ENCODE measurements around the gene SLC16A14. TPM values are rescaled to one million over a fixed set of nuclear protein-coding genes. Genes with fewer than 3 reads are reported as not detected.
A peak's percentile ranks its signal among the peaks of the same experiment; 100 is the strongest.

SLC16A14 gene
- total RNA-seq, 1 donor from 2014 or later = 18.9 TPM

- Mint-ChIP-seq H3K27me3 (ENCODE audit: unreplicated experiment) (no peaks in the 10 kb centered on the region), H3K4me3 (ENCODE audit: unreplicated experiment) (no peak overlapping the region), H3K9me3 (ENCODE audit: unreplicated experiment) (no peaks in the 10 kb centered on the region), H3K27ac (ENCODE audit: unreplicated experiment) (peak overlapping the region; percentile 35), H3K4me1 (ENCODE audit: unreplicated experiment) (peaks cover 32% of the 10 kb centered on the region), H3K36me3 (ENCODE audit: unreplicated experiment) (no peaks in the 10 kb centered on the region)
- peak; percentile 89 for TF ChIP-seq CTCF (IDR thresholded peaks at IDR 0.05)
- peak; percentile 93 for DNase-seq (ENCODE audit: extremely low spot score, unreplicated experiment)
These were observed 60.6 kb downstream of the SLC16A14 start for GRCh38 chr2:230007931-230008707.

GRCh38 chr2:230000118-230000841, 68.4 kb downstream of the SLC16A14 start:
- H3K4me3 Mint-ChIP-seq (ENCODE audit: unreplicated experiment) = no peak overlapping the region
- no peak for DNase-seq (ENCODE audit: extremely low spot score, unreplicated experiment)
- peaks cover 6% of the 10 kb centered on the region for H3K4me1 Mint-ChIP-seq (ENCODE audit: unreplicated experiment)
- TF ChIP-seq CTCF (IDR thresholded peaks at IDR 0.05) = no peak
- no peaks in the 10 kb centered on the region for H3K9me3 Mint-ChIP-seq (ENCODE audit: unreplicated experiment)
- no peak overlapping the region for H3K27ac Mint-ChIP-seq (ENCODE audit: unreplicated experiment)
- no peaks in the 10 kb centered on the region for H3K27me3 Mint-ChIP-seq (ENCODE audit: unreplicated experiment)
- no peaks in the 10 kb centered on the region for H3K36me3 Mint-ChIP-seq (ENCODE audit: unreplicated experiment)

GRCh38 chr2:229997565-229997964, 71.2 kb downstream of the SLC16A14 start:
- no peaks in the 10 kb centered on the region for H3K9me3 Mint-ChIP-seq (ENCODE audit: unreplicated experiment)
- H3K4me3 Mint-ChIP-seq (ENCODE audit: unreplicated experiment) = no peak overlapping the region
- no peak for DNase-seq (ENCODE audit: extremely low spot score, unreplicated experiment)
- no peaks in the 10 kb centered on the region for H3K27me3 Mint-ChIP-seq (ENCODE audit: unreplicated experiment)
- H3K4me1 Mint-ChIP-seq (ENCODE audit: unreplicated experiment) = peaks cover 6% of the 10 kb centered on the region
- H3K36me3 Mint-ChIP-seq (ENCODE audit: unreplicated experiment) = peaks cover 6% of the 10 kb centered on the region
- TF ChIP-seq CTCF (IDR thresholded peaks at IDR 0.05) = no peak
- no peak overlapping the region for H3K27ac Mint-ChIP-seq (ENCODE audit: unreplicated experiment)

GRCh38 chr2:229996320-229996719, 72.4 kb downstream of the SLC16A14 start:
- Mint-ChIP-seq H3K4me1 (ENCODE audit: unreplicated experiment) (peaks cover 6% of the 10 kb centered on the region), H3K27ac (ENCODE audit: unreplicated experiment) (no peak overlapping the region), H3K36me3 (ENCODE audit: unreplicated experiment) (peaks cover 12% of the 10 kb centered on the region), H3K4me3 (ENCODE audit: unreplicated experiment) (no peak overlapping the region), H3K27me3 (ENCODE audit: unreplicated experiment) (no peaks in the 10 kb centered on the region), H3K9me3 (ENCODE audit: unreplicated experiment) (no peaks in the 10 kb centered on the region)
- no peak for TF ChIP-seq CTCF (IDR thresholded peaks at IDR 0.05)
- no peak for DNase-seq (ENCODE audit: extremely low spot score, unreplicated experiment)

GRCh38 chr2:229993236-229993635, 75.5 kb downstream of the SLC16A14 start:
- peaks cover 6% of the 10 kb centered on the region for H3K4me1 Mint-ChIP-seq (ENCODE audit: unreplicated experiment)
- H3K27ac Mint-ChIP-seq (ENCODE audit: unreplicated experiment) = no peak overlapping the region
- no peak for DNase-seq (ENCODE audit: extremely low spot score, unreplicated experiment)
- no peaks in the 10 kb centered on the region for H3K27me3 Mint-ChIP-seq (ENCODE audit: unreplicated experiment)
- H3K4me3 Mint-ChIP-seq (ENCODE audit: unreplicated experiment) = no peak overlapping the region
- peaks cover 12% of the 10 kb centered on the region for H3K36me3 Mint-ChIP-seq (ENCODE audit: unreplicated experiment)
- TF ChIP-seq CTCF (IDR thresholded peaks at IDR 0.05) = no peak
- no peaks in the 10 kb centered on the region for H3K9me3 Mint-ChIP-seq (ENCODE audit: unreplicated experiment)

All from osteocyte (in vitro differentiated cells).